Omental fat pad (tissue), 4 donors: ENCODE data around the gene ECI1. TPM values are rescaled to one million over a fixed set of nuclear protein-coding genes. Genes with fewer than 3 reads are reported as not detected.

Experiments
- ATAC-seq: fragments of 150-250 bp; one replicate; pipeline ENCODE4 v1.9.1; 2016; ENCODE audit warnings: mild to moderate bottlenecking, moderate library complexity; ENCODE audit not compliant: low FRiP score
- DNase-seq: peaks from one replicate; pipeline ENCODE4 v3.0.0-alpha.2; 2019; ENCODE audit warnings: low spot score
- CTCF ChIP-seq, 3 donors: fragments of 450-650 bp; IDR thresholded peaks; one replicate each; pipeline ENCODE4 v1.5.1; 2016 to 2017; ENCODE audit warnings: antibody characterized with exemption in 3 of 3, mild to moderate bottlenecking in 3 of 3, moderate library complexity in 2 of 3
- total RNA-seq, 4 donors: library from RNA; depleted of rRNA; stranded (reverse); fragments of >200 nt; gene quantifications; one replicate each; pipeline ENCODE4 v1.1.0, GENCODE V29; 2016

ECI1 gene
- total RNA-seq, 4 donors from 2014 or later, result 26.2 to 66.5 (median 38.4) TPM

GRCh38 chr16:2196162-2196980 is 55.0 kb downstream of the ECI1 start, which contains the start of gene CASKIN1:
Gene CASKIN1 (minus strand): TSS chr16:2196605. CDS start chr16:2196432, 173 bp downstream.
- no peak for DNase-seq
- no peak for ATAC-seq
- TF ChIP-seq CTCF (IDR thresholded peaks at IDR 0.05), result no peak

GRCh38 chr16:2195322-2196161 is 55.8 kb downstream of the ECI1 start:
- no peak for TF ChIP-seq CTCF (IDR thresholded peaks at IDR 0.05)
- no peak for ATAC-seq

GRCh38 chr16:2194852-2195321 is 56.5 kb downstream of the ECI1 start:
- no peak for ATAC-seq
- no peak for TF ChIP-seq CTCF (IDR thresholded peaks at IDR 0.05)
- DNase-seq, result no peak

More at GRCh38 chr16:2195322-2196161, 55.8 kb downstream of the ECI1 start:
- no peak for DNase-seq

- peak; percentile 49 for DNase-seq
- TF ChIP-seq CTCF (IDR thresholded peaks at IDR 0.05), result no peak
- ATAC-seq, result no peak
These were observed 57.1 kb downstream of the ECI1 start for GRCh38 chr16:2194166-2194834.

GRCh38 chr16:2191446-2191706 is 60.0 kb downstream of the ECI1 start:
- ATAC-seq, result no peak
- TF ChIP-seq CTCF (IDR thresholded peaks at IDR 0.05), result no peak

GRCh38 chr16:2190659-2191445 is 60.5 kb downstream of the ECI1 start:
- TF ChIP-seq CTCF (IDR thresholded peaks at IDR 0.05), result no peak
- ATAC-seq, result no peak
- DNase-seq, result no peak

More at GRCh38 chr16:2191446-2191706, 60.0 kb downstream of the ECI1 start:
- no peak for DNase-seq
